ENCODE data around the gene F10.

- no peak for TF ChIP-seq CTCF (IDR thresholded peaks at IDR 0.05; ENCODE audit: poor library complexity)
- no peak for TF ChIP-seq EZH2phosphoT487 (IDR thresholded peaks at IDR 0.05; ENCODE audit: low read depth, severe bottlenecking, unreplicated experiment)
- no peak for TF ChIP-seq EZH2 (IDR thresholded peaks at IDR 0.05; ENCODE audit: borderline replicate concordance)
Observed at GRCh38 chr13:113148407-113148806, 25.8 kb downstream of the F10 start.
